Hepatocyte (in vitro differentiated cells): ENCODE data around the gene ANO2. TPM values are rescaled to one million over a fixed set of nuclear protein-coding genes. Genes with fewer than 3 reads are reported as not detected.

ENCODE experiments used
- DNase-seq: peaks from one replicate; pipeline ENCODE4 v3.0.0-alpha.2; 2016; ENCODE audit warnings: low spot score
- H2AFZ ChIP-seq: fragments of 200-600 bp; sonication (generic); 2 replicates; pipeline ENCODE4 v1.6.0; 2016; ENCODE audit warnings: antibody characterized with exemption, mild to moderate bottlenecking
- H3K27ac ChIP-seq: fragments of 200-600 bp; sonication (generic); 2 replicates; pipeline ENCODE4 v1.5.1; 2016; ENCODE audit warnings: mild to moderate bottlenecking
- H3K27me3 ChIP-seq: fragments of 200-600 bp; sonication (generic); 2 replicates; pipeline ENCODE4 v1.6.1; 2016
- H3K36me3 ChIP-seq: fragments of 200-600 bp; sonication (generic); replicated peaks from 2 replicates; pipeline ENCODE4 v1.5.1; 2016; ENCODE audit warnings: low read depth; ENCODE audit not compliant: insufficient read depth
- H3K4me1 ChIP-seq: fragments of 200-600 bp; sonication (generic); 2 replicates; pipeline ENCODE4 v1.5.1; 2016; ENCODE audit warnings: mild to moderate bottlenecking, moderate library complexity; ENCODE audit not compliant: insufficient read depth
- H3K4me2 ChIP-seq: fragments of 200-600 bp; sonication (generic); 2 replicates; pipeline ENCODE4 v1.6.0; 2016
- H3K4me3 ChIP-seq: fragments of 200-600 bp; sonication (generic); 2 replicates; pipeline ENCODE4 v1.5.1; 2016; ENCODE audit warnings: mild to moderate bottlenecking
- H3K79me2 ChIP-seq: fragments of 200-600 bp; sonication (generic); 2 replicates; pipeline ENCODE4 v1.6.0; 2017; ENCODE audit warnings: mild to moderate bottlenecking
- H3K9me2 ChIP-seq: fragments of 200-600 bp; sonication (generic); replicated peaks from 2 replicates; pipeline ENCODE4 v1.6.0; 2017; ENCODE audit warnings: mild to moderate bottlenecking; ENCODE audit not compliant: insufficient read depth
- H3K9me3 ChIP-seq: fragments of 200-600 bp; sonication (generic); 2 replicates; pipeline ENCODE4 v1.5.1; 2016; ENCODE audit warnings: low read depth, mild to moderate bottlenecking
- H4K20me1 ChIP-seq: fragments of 200-600 bp; sonication (generic); 2 replicates; pipeline ENCODE4 v1.6.0; 2016; ENCODE audit warnings: mild to moderate bottlenecking; ENCODE audit not compliant: insufficient read depth, poor library complexity, severe bottlenecking
- EZH2 ChIP-seq: fragments of 200-600 bp; sonication (generic); IDR thresholded peaks from 2 replicates; pipeline ENCODE4 v1.6.1; 2016; ENCODE audit warnings: antibody characterized with exemption, mild to moderate bottlenecking, borderline replicate concordance
- EZH2phosphoT487 ChIP-seq: fragments of 200-600 bp; sonication (generic); IDR thresholded peaks from one replicate; pipeline ENCODE4 v1.6.1; 2018; ENCODE audit warnings: antibody characterized with exemption, mild to moderate bottlenecking, low read depth, moderate library complexity; ENCODE audit not compliant: unreplicated experiment, severe bottlenecking
- WGBS: methylation state at CpG from one replicate; pipeline ENCODE4 v1.1.6; 2016; ENCODE audit warnings: low lambda C conversion rate; ENCODE audit errors: missing lambda C conversion rate; 5-methylcytosine and 5-hydroxymethylcytosine counted together
- polyA plus RNA-seq: library from polyadenylated mRNA; unstranded; fragments of >200 nt; fragmentation: Nextera tagmentation; extraction: Ambion mirVana; gene quantifications from 2 replicates; pipeline ENCODE4 v1.2.1, GENCODE V29; 2016
- total RNA-seq: library from RNA; depleted of rRNA; stranded (reverse); fragments of >200 nt; gene quantifications from 2 replicates; pipeline ENCODE4 v1.2.3, GENCODE V29; 2014
- TF ChIP-seq, protein P1 (sequence below): fragments of 200-600 bp; sonication (generic); IDR thresholded peaks from 2 replicates; pipeline ENCODE4 v1.5.1; 2016; ENCODE audit warnings: antibody characterized with exemption, mild to moderate bottlenecking; ENCODE audit not compliant: poor library complexity

The ANO2 gene
- total and polyA plus RNA-seq, 2 experiments from 2014 or later = 1.0 to 1.9 TPM

DNA sequence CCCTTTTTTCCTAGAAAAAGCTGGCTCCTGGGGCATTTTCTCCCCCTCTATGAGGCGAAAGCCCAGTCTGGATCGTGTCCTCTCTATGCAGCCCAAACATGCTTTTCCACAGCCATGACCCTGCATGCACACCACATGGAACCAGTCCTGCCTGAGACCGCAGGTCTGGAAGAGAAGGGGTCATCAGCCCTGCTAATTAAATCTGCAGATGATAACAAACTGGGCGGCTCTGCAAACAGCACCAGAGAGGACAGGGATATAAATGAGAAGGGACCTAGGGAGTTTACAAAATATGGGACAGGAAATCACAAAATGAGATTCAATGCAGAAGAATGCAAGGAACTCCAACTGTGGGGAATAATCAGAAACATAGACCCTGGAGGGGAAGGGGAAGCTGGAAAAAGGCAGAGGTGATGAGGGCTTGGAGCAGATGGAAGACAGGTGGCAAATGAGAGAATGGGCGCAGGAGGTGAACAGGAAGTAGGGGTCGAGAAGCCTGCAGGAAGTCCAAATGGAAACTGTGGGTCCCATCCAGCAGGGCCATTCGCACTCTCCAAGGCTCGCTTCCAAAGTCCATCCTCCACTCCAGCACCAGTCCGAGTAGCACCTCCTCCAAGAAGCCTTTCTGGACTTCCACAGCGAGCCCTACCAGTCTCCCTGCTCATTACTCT lies 76.3 kb downstream of the ANO2 start:
- H3K79me2 ChIP-seq = no peaks in the 10 kb centered on the region
- no peaks in the 10 kb centered on the region for H3K9me2 ChIP-seq
- H3K27ac ChIP-seq = no peak overlapping the region
- no peak overlapping the region for H3K4me2 ChIP-seq
- no peak overlapping the region for H2AFZ ChIP-seq
- H3K4me3 ChIP-seq = no peak overlapping the region
- no peaks in the 10 kb centered on the region for H4K20me1 ChIP-seq
- no peaks in the 10 kb centered on the region for H3K36me3 ChIP-seq
- H3K9me3 ChIP-seq = no peaks in the 10 kb centered on the region
- TF ChIP-seq EZH2phosphoT487 (no peak), EZH2 (no peak)
- TF ChIP-seq, protein P1, sequence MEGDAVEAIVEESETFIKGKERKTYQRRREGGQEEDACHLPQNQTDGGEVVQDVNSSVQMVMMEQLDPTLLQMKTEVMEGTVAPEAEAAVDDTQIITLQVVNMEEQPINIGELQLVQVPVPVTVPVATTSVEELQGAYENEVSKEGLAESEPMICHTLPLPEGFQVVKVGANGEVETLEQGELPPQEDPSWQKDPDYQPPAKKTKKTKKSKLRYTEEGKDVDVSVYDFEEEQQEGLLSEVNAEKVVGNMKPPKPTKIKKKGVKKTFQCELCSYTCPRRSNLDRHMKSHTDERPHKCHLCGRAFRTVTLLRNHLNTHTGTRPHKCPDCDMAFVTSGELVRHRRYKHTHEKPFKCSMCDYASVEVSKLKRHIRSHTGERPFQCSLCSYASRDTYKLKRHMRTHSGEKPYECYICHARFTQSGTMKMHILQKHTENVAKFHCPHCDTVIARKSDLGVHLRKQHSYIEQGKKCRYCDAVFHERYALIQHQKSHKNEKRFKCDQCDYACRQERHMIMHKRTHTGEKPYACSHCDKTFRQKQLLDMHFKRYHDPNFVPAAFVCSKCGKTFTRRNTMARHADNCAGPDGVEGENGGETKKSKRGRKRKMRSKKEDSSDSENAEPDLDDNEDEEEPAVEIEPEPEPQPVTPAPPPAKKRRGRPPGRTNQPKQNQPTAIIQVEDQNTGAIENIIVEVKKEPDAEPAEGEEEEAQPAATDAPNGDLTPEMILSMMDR = no peak
- no peak for DNase-seq
- 87% methylated on average over 10 of the region's 10 CpGs for WGBS
- peaks cover 4% of the 10 kb centered on the region for H3K4me1 ChIP-seq
- H3K27me3 ChIP-seq = no peaks in the 10 kb centered on the region

DNA sequence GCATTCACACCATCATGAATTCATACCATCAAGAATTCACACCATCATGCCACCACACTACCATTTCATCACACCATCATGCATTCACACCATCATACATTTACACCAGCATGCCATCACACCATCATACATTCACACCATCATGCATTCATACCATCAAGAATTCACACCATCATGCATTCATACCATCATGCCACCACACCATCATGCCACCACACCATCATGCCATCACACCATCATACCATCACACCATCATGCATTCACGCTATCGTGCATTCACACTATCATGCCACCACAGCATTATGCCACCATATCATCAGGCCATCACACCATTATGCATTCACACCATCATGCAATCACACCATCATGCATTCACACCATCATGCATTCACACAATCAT lies 79.7 kb downstream of the ANO2 start:
- WGBS = 97% methylated on average over 2 of the region's 2 CpGs
- no peak overlapping the region for H3K4me3 ChIP-seq

DNA sequence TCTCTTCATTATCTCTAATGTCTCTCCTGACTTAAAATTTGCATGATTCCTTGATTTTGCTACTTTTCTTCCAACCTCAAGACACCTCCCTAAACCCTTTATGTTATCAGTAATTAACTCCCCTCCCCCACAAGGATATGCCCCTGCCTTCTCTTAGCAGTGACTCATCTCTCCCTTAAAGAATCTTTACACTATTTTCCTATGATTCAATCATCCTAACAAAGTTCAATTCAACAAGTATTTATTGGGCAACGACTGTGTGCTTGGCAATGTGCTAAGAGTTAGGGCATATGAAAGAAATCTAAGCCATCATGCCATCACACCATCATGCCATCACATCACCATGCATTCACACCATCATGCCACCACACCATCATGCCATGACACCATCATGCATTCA lies 80.1 kb downstream of the ANO2 start:
- TF ChIP-seq EZH2 = no peak
- TF ChIP-seq, protein P1 = no peak
- no peak for TF ChIP-seq EZH2phosphoT487
- peak; percentile 11 for DNase-seq
- H3K4me1 ChIP-seq = peaks cover 4% of the 10 kb centered on the region

More for the DNA sequence above, 79.7 kb downstream of the ANO2 start:
- Histone ChIP-seq H3K36me3 (no peaks in the 10 kb centered on the region), H3K9me2 (no peaks in the 10 kb centered on the region), H3K27me3 (no peaks in the 10 kb centered on the region), H3K9me3 (no peaks in the 10 kb centered on the region), H3K4me2 (no peak overlapping the region), H2AFZ (no peak overlapping the region), H3K4me1 (peaks cover 4% of the 10 kb centered on the region), H3K79me2 (no peaks in the 10 kb centered on the region), H3K27ac (no peak overlapping the region), H4K20me1 (no peaks in the 10 kb centered on the region)
- TF ChIP-seq EZH2phosphoT487 (no peak), EZH2 (no peak)
- TF ChIP-seq, protein P1 = no peak
- DNase-seq = no peak

More for the DNA sequence above, 80.1 kb downstream of the ANO2 start:
- no peak overlapping the region for H3K4me2 ChIP-seq
- H3K27ac ChIP-seq = no peak overlapping the region
- H3K9me3 ChIP-seq = no peaks in the 10 kb centered on the region
- no peak overlapping the region for H3K4me3 ChIP-seq
- H3K27me3 ChIP-seq = no peaks in the 10 kb centered on the region
- no peaks in the 10 kb centered on the region for H3K79me2 ChIP-seq
- no peaks in the 10 kb centered on the region for H3K9me2 ChIP-seq
- no peak overlapping the region for H2AFZ ChIP-seq
- 60% methylated on average over 1 of the region's 1 CpG for WGBS
- no peaks in the 10 kb centered on the region for H3K36me3 ChIP-seq
- no peaks in the 10 kb centered on the region for H4K20me1 ChIP-seq
